GM12878 (cell line): ENCODE data around the gene MIEF1. TPM values are rescaled to one million over a fixed set of nuclear protein-coding genes. Genes with fewer than 3 reads are reported as not detected.

Source experiments
- ATAC-seq: fragments of 200-7000 bp; cut with Tn5 transposase; 3 replicates; pipeline ENCODE4 v1.9.1; 2020; ENCODE audit warnings: mild to moderate bottlenecking, moderate library complexity
- BruUV-seq: library from RNA; stranded (reverse); fragments of 400-500 nt; replicated peaks from 2 replicates; lab custom pipeline; 2021; lab: Mats Ljungman, UMichigan
- CTCF ChIA-PET: fragments of 300-600 bp; sonication (Branson Sonifier 250); formaldehyde crosslinking; extraction: SDS; loops from one replicate; lab custom pipeline; 2021; ENCODE audit warnings: inconsistent platforms; lab: Yijun Ruan, JAX
- POLR2A ChIA-PET: fragments of 350-600 bp; formaldehyde crosslinking; extraction: SDS; loops from one replicate; lab custom pipeline; 2021; ENCODE audit warnings: inconsistent platforms; lab: Charles Lee
- RAD21 ChIA-PET: fragments of 300-600 bp; sonication (Branson Sonifier 250); formaldehyde crosslinking; loops from one replicate; lab custom pipeline; 2023; ENCODE audit warnings: antibody characterized with exemption; ENCODE audit not compliant: unreplicated experiment; lab: Charles Lee
- SMC1A ChIA-PET: fragments of 300-600 bp; sonication (Branson Sonifier 250); formaldehyde crosslinking; loops from one replicate; lab custom pipeline; 2023; ENCODE audit not compliant: unreplicated experiment, uncharacterized antibody; lab: Charles Lee
- DNase-seq: peaks from one replicate; pipeline ENCODE4 v3.0.0-alpha.2; 2011; ENCODE audit warnings: low read depth, low spot score
- FAIRE-seq: peaks from 3 replicates; lab custom pipeline; 2011; peaks lifted over from hg19 to GRCh38; lab: Jason Lieb, UNC
- H2AFZ ChIP-seq: 2 replicates; pipeline ENCODE4 v1.6.0; 2011; ENCODE audit warnings: low read depth, low read length, control low read depth; ENCODE audit not compliant: control insufficient read depth
- H3K27ac ChIP-seq: 2 replicates; pipeline ENCODE4 v1.5.1; 2011; ENCODE audit warnings: control low read depth; ENCODE audit not compliant: control insufficient read depth, insufficient read depth
- H3K27me3 ChIP-seq, 2 experiments: replicated peaks in 1 of 2; 2 replicates each; pipeline versions ENCODE4 v1.6.0 to v1.6.1; 2011; ENCODE audit warnings: low read length in 1 of 2; ENCODE audit not compliant: control insufficient read depth in 2 of 2, insufficient read depth in 2 of 2
- H3K36me3 ChIP-seq, 2 experiments: 2 replicates each; pipeline ENCODE4 v1.5.1; 2011; ENCODE audit warnings: low read length in 1 of 2; ENCODE audit not compliant: control insufficient read depth in 2 of 2, insufficient read depth in 2 of 2
- H3K4me1 ChIP-seq: 2 replicates; pipeline ENCODE4 v1.6.1; 2011; ENCODE audit warnings: mild to moderate bottlenecking, low read length, moderate library complexity, mixed read lengths; ENCODE audit not compliant: control insufficient read depth, insufficient read depth
- H3K4me2 ChIP-seq: 2 replicates; pipeline ENCODE4 v1.6.0; 2011; ENCODE audit warnings: control low read depth; ENCODE audit not compliant: control insufficient read depth, insufficient read depth
- H3K4me3 ChIP-seq: fragments of 200-600 bp; sonication (generic); 2 replicates; pipeline ENCODE4 v1.5.1; 2016
- H3K79me2 ChIP-seq: 2 replicates; pipeline ENCODE4 v1.6.0; 2011; ENCODE audit warnings: low read length; ENCODE audit not compliant: control insufficient read depth, insufficient read depth
- H3K9ac ChIP-seq: 2 replicates; pipeline ENCODE4 v1.8.0; 2011; ENCODE audit warnings: low read length, control low read depth, mixed read lengths; ENCODE audit not compliant: control insufficient read depth, insufficient read depth
- H3K9me3 ChIP-seq: replicated peaks from 3 replicates; pipeline ENCODE4 v1.5.1; 2011; ENCODE audit warnings: mild to moderate bottlenecking, low read length; ENCODE audit not compliant: control insufficient read depth, insufficient read depth
- H4K20me1 ChIP-seq: 2 replicates; pipeline ENCODE4 v1.6.0; 2011; ENCODE audit not compliant: control insufficient read depth, insufficient read depth
- BHLHE40 ChIP-seq, 2 experiments: fragments of 450-650 bp in 1 of 2; IDR thresholded peaks; 2 replicates each; pipeline ENCODE4 v1.6.1; 2011 to 2017; ENCODE audit warnings: low read depth in 2 of 2, borderline replicate concordance in 1 of 2, improper control_type of control experiment in 1 of 2, low read length in 1 of 2, mild to moderate bottlenecking in 1 of 2
- DPF2 ChIP-seq: fragments of 450-650 bp; IDR thresholded peaks from 2 replicates; pipeline ENCODE4 v1.6.1; 2017; ENCODE audit warnings: mild to moderate bottlenecking
- GATAD2B ChIP-seq: fragments of 450-650 bp; conservative IDR thresholded peaks from 2 replicates; pipeline ENCODE4 v1.6.1; 2017; ENCODE audit warnings: low read depth, mild to moderate bottlenecking, moderate library complexity
- IKZF1 ChIP-seq: fragments of 450-650 bp; conservative IDR thresholded peaks from 2 replicates; pipeline ENCODE4 v1.6.1; 2017; ENCODE audit warnings: antibody characterized with exemption, mild to moderate bottlenecking
- IKZF2 ChIP-seq, 2 experiments: fragments of 450-650 bp; IDR thresholded peaks; 2 replicates each; pipeline ENCODE4 v1.6.1; 2017; ENCODE audit warnings: mild to moderate bottlenecking in 2 of 2, moderate library complexity in 2 of 2
- NKRF ChIP-seq: fragments of 450-650 bp; conservative IDR thresholded peaks from 2 replicates; pipeline ENCODE4 v1.6.1; 2017; ENCODE audit warnings: mild to moderate bottlenecking, moderate library complexity
- NR2C1 ChIP-seq: fragments of 450-650 bp; IDR thresholded peaks from 2 replicates; pipeline ENCODE4 v1.6.1; 2017; ENCODE audit warnings: antibody characterized with exemption, mild to moderate bottlenecking, moderate library complexity
- SIN3A ChIP-seq: IDR thresholded peaks from 2 replicates; pipeline ENCODE4 v1.6.1; 2012; ENCODE audit warnings: low read depth, low read length, improper control_type of control experiment
- WGBS: methylation state at CpG from one replicate; pipeline ENCODE4 v1.1.6; 2016; ENCODE audit warnings: low lambda C conversion rate; ENCODE audit not compliant: insufficient replicate concordance, insufficient coverage; ENCODE audit errors: missing lambda C conversion rate; 5-methylcytosine and 5-hydroxymethylcytosine counted together
- in situ Hi-C: fragments of 300-500 bp; cut with MboI; formaldehyde crosslinking; loops from 9 replicates; pipeline ENCODE4 v1.14.3; 2018; ENCODE audit warnings: mixed read lengths
- intact Hi-C: fragments of 100-400 bp; cut with micrococcal nuclease; formaldehyde crosslinking; loops from one replicate; pipeline ENCODE4 v1.14.2; 2022; ENCODE audit not compliant: unreplicated experiment
- polyA plus RNA-seq, 11 experiments: library from polyadenylated mRNA; depleted of rRNA in 4 of 11; unstranded in 6 of 11; stranded (reverse) in 5 of 11; fragments of >200 nt; fragmentation: Nextera tagmentation in 4 of 11; fragmentation: Illumina TruSeq in 1 of 11; extraction: Ambion mirVana in 4 of 11; extraction: Trizol in 1 of 11; gene quantifications; 1 replicate in 1 of 11; 2 replicates in 10 of 11; pipeline versions ENCODE4 v1.2.1 to v1.2.3, GENCODE V29; 2011 to 2016; ENCODE audit warnings: inconsistent platforms in 2 of 11, missing spikeins in 2 of 11, low read depth in 1 of 11
- total RNA-seq, 4 experiments: library from RNA; depleted of rRNA in 3 of 4; stranded (reverse); fragments of >200 nt in 3 of 4; fragmentation: Illumina TruSeq in 1 of 4; extraction: Trizol in 1 of 4; gene quantifications; 2 replicates each; pipeline versions ENCODE4 v1.2.1 to v1.2.3, GENCODE V29; 2013 to 2021

The MIEF1 gene
- total and polyA plus RNA-seq, 10 of the 15 experiments (the other 5 are each of a cell fraction or from before 2014, with no cell fraction given) = 12.4 to 52.3 (median 29.3) TPM

- Histone ChIP-seq H4K20me1 (no peaks in the 10 kb centered on the region; the same call in 1 of the 2 replicates), H3K36me3 (peaks cover 5 to 37% of the 10 kb centered on the region in 2 experiments; a peak in 3 of 4 replicates), H2AFZ (no peak overlapping the region), H3K9ac (no peak overlapping the region), H3K27ac (no peak overlapping the region), H3K4me3 (no peak overlapping the region), H3K27me3 (no peaks in the 10 kb centered on the region), H3K9me3 (no peaks in the 10 kb centered on the region), H3K4me1 (peaks cover 26% of the 10 kb centered on the region), H3K79me2 (peaks cover 30% of the 10 kb centered on the region), H3K4me2 (no peak overlapping the region)
- RAD21 ChIA-PET = interaction anchor here (0.6 to 4.3 kb wide), 8 partner anchors 10 to 157 kb away, joined by 3 to 27 read pairs (median 3); no protein-coding TSS in a partner anchor
- no TSS peak for BruUV-seq
- POLR2A ChIA-PET = interaction anchor here (0.6 to 5.0 kb wide), 11 partner anchors 9 to 70 kb away, joined by 3 to 38 read pairs (median 4); no protein-coding TSS in a partner anchor
- intact Hi-C loops (no loop called here), in situ Hi-C loops (no loop called here)
- WGBS = 85% methylated on average over 11 of the region's 11 CpGs
- DNase-seq (no peak), ATAC-seq (peak; percentile 3; the same call in 2 of the 3 replicates), FAIRE-seq (no peak)
- SMC1A ChIA-PET = interaction anchor here (0.6 to 3.7 kb wide), 10 partner anchors 10 to 48 kb away, joined by 3 to 16 read pairs (median 4); partner anchors contain the start of gene ATF4
- TF ChIP-seq GATAD2B (peak; percentile 45; the same call in 1 of the 2 replicates), NKRF (0 out of 2 replicates have a peak, but pooled peaks have one; percentile 23), DPF2 (peak; percentile 73), BHLHE40 (IDR thresholded peaks at IDR 0.05; ENCODE audit: borderline replicate concordance in 1 of 2, low read depth in 2 of 2, low read length in 1 of 2) (peak in 1 of 2 experiments; percentile 38; a peak in 1 of 4 replicates), NR2C1 (no peak), SIN3A (peak; percentile 43; the same call in 1 of the 2 replicates), IKZF2 (IDR thresholded peaks at IDR 0.05) (no peak), IKZF1 (peak; percentile 44; the same call in 1 of the 2 replicates)
- CTCF ChIA-PET = interaction anchor here (0.7 to 3.7 kb wide), 12 partner anchors 16 to 131 kb away, joined by 3 to 15 read pairs (median 4); partner anchors contain the start of gene TAB1
Observed at GRCh38 chr22:39474351-39475111, 27.6 kb upstream of the MIEF1 start.
